Measurements from ENCODE around the gene BLOC1S5. TPM values are rescaled to one million over a fixed set of nuclear protein-coding genes. Genes with fewer than 3 reads are reported as not detected.

BLOC1S5 gene
- total and polyA plus RNA-seq, 2 of the 13 experiments (the other 11 are each of a cell fraction or from before 2014, with no cell fraction given), result 10.5 to 41.5 TPM

DNA sequence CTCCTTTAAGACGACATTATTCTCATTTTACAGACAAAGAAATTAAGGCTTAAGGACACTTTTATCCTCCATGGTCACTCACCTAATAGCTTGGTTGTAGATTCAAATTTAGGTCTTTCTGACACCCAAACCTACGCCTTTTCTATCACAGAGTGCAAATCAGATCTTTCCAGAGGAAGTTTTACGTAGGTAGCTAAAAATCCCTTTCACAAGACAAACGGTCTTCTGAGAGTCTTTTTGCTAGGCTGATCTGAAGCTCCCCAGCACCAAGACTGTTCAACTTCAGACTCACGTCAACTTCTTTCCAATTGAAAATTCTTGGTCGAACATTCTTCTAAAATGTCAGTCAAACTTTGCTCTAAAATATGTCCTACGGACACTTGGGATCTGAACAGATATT, 46.5 kb downstream of the BLOC1S5 start:
- no peaks in the 10 kb centered on the region for H3K79me2 ChIP-seq (ENCODE audit: insufficient read depth, low read length)
- ChIA-PET CTCF (ENCODE audit: low intra/inter-chr PET ratio, low total read pairs) (no interaction called here), POLR2A (no interaction called here)
- no peak overlapping the region for H3K4me2 ChIP-seq (ENCODE audit: low read depth, low read length)
- H4K20me1 ChIP-seq (ENCODE audit: insufficient read depth, low read length), result no peaks in the 10 kb centered on the region; the same call in 1 of the 2 replicates
- H3K27ac ChIP-seq (ENCODE audit: extremely low read length, insufficient read depth, low read length), result no peak overlapping the region
- intact Hi-C loops (cut with micrococcal nuclease; ENCODE audit: unreplicated experiment) (no loop called here), in situ Hi-C loops (cut with HindIII; ENCODE audit: extremely low pct_ligation_motif_present, low pct_unique_long_range_greater_than_20kb) (no loop called here)
- no peak overlapping the region for H2AFZ ChIP-seq (ENCODE audit: low read length)
- no peak overlapping the region for H3K4me3 ChIP-seq (replicated peaks in 1 of 3; ENCODE audit: insufficient read depth in 1 of 3, low read depth in 2 of 3, low read length in 3 of 3)
- H3K27me3 ChIP-seq (ENCODE audit: control insufficient read depth in 1 of 2, insufficient read depth in 2 of 2, low read length in 2 of 2), result no peaks in the 10 kb centered on the region
- peaks cover 8 to 25% of the 10 kb centered on the region in 2 experiments for H3K36me3 ChIP-seq (replicated peaks in 1 of 2; ENCODE audit: control insufficient read depth in 1 of 2, insufficient read depth in 2 of 2, low read length in 2 of 2)
- 98% methylated on average over 7 of the region's 7 CpGs for WGBS (ENCODE audit: low lambda C conversion rate)
- BruUV-seq (replicated peaks), result no TSS peak
- DNase-seq (ENCODE audit: low spot score), result no peak
- H3K9me3 ChIP-seq (ENCODE audit: low read length), result no peaks in the 10 kb centered on the region
- no peak for ATAC-seq
- H3K4me1 ChIP-seq (ENCODE audit: insufficient read depth, low read length), result no peaks in the 10 kb centered on the region
- no peak overlapping the region for H3K9ac ChIP-seq (ENCODE audit: insufficient read depth, low read depth, low read length)
- TF ChIP-seq ZNF280B (CRISPR knock-in tag; IDR thresholded peaks at IDR 0.05; ENCODE audit: borderline replicate concordance) (no peak), PITX1 (CRISPR knock-in tag; IDR thresholded peaks at IDR 0.05) (no peak), ZNF580 (CRISPR knock-in tag; IDR thresholded peaks at IDR 0.05; ENCODE audit: borderline replicate concordance, low read depth) (no peak), CBX5 (CRISPR knock-in tag; IDR thresholded peaks at IDR 0.05; ENCODE audit: borderline replicate concordance) (no peak), TCF7L2 (IDR thresholded peaks at IDR 0.05; ENCODE audit: low read depth, low read length) (no peak), GABPA (IDR thresholded peaks at IDR 0.05; ENCODE audit: low read depth, low read length) (no peak), GABPA (CRISPR knock-in tag; IDR thresholded peaks at IDR 0.05; ENCODE audit: low read depth) (no peak), THAP8 (CRISPR knock-in tag; IDR thresholded peaks at IDR 0.05; ENCODE audit: borderline replicate concordance) (no peak)
- TF ChIP-seq, protein P1, sequence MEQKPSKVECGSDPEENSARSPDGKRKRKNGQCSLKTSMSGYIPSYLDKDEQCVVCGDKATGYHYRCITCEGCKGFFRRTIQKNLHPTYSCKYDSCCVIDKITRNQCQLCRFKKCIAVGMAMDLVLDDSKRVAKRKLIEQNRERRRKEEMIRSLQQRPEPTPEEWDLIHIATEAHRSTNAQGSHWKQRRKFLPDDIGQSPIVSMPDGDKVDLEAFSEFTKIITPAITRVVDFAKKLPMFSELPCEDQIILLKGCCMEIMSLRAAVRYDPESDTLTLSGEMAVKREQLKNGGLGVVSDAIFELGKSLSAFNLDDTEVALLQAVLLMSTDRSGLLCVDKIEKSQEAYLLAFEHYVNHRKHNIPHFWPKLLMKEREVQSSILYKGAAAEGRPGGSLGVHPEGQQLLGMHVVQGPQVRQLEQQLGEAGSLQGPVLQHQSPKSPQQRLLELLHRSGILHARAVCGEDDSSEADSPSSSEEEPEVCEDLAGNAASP (CRISPR knock-in tag; IDR thresholded peaks at IDR 0.05; ENCODE audit: borderline replicate concordance), result no peak
- no peak for FAIRE-seq
